ENCODE data around the gene CAPZA1. TPM values are rescaled to one million over a fixed set of nuclear protein-coding genes. Genes with fewer than 3 reads are reported as not detected.
A peak's percentile ranks its signal among the peaks of the same experiment; 100 is the strongest.

CAPZA1 gene
- polyA plus RNA-seq, 6 donors from 2014 or later = 202 to 291 (median 254) TPM

GRCh38 chr1:112701227-112702066, 81.8 kb downstream of the CAPZA1 start:
- H3K4me1 Mint-ChIP-seq = peaks cover 56 to 87% (median 71%) of the 10 kb centered on the region in 3 donors
- H3K9me3 Mint-ChIP-seq = no peaks in the 10 kb centered on the region
- peak; percentile 9 to 11 for ATAC-seq (ENCODE audit: low read depth in 2 of 2)

DNA sequence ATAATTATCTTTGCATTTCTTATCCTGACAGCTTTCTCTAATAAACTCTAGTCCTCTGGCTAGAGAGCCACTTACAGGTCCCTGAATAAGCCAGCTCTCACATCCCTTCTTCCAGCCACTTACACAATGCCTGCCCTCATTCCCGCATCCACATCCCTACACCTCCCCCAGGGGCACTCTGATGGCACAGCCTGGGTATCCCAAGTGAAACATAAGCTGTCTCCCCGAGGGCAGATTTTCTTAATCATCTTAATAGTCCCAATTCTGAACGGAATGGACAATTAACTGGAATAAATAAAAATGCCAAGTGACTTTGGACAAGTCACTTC, 82.4 kb downstream of the CAPZA1 start:
- Mint-ChIP-seq H3K4me3 (peak overlapping the region in 7 of 8 donors; percentile 20 to 89 (median 56)), H3K9me3 (no peaks in the 10 kb centered on the region), H3K27ac (peak overlapping the region; percentile 62 to 96 (median 88)), H3K36me3 (no peaks in the 10 kb centered on the region), H3K27me3 (no peaks in the 10 kb centered on the region), H3K4me1 (peaks cover 57 to 85% (median 73%) of the 10 kb centered on the region in 3 donors)
- ATAC-seq (ENCODE audit: low read depth in 2 of 2) (no peak), DNase-seq (no peak)

More at GRCh38 chr1:112701227-112702066, 81.8 kb downstream of the CAPZA1 start:
- no peaks in the 10 kb centered on the region for H3K27me3 Mint-ChIP-seq
- no peak for DNase-seq
- H3K4me3 Mint-ChIP-seq = peak overlapping the region in 7 of 8 donors; percentile 20 to 89 (median 81)
- peak overlapping the region; percentile 83 to 96 (median 92) for H3K27ac Mint-ChIP-seq
- no peaks in the 10 kb centered on the region for H3K36me3 Mint-ChIP-seq

DNA sequence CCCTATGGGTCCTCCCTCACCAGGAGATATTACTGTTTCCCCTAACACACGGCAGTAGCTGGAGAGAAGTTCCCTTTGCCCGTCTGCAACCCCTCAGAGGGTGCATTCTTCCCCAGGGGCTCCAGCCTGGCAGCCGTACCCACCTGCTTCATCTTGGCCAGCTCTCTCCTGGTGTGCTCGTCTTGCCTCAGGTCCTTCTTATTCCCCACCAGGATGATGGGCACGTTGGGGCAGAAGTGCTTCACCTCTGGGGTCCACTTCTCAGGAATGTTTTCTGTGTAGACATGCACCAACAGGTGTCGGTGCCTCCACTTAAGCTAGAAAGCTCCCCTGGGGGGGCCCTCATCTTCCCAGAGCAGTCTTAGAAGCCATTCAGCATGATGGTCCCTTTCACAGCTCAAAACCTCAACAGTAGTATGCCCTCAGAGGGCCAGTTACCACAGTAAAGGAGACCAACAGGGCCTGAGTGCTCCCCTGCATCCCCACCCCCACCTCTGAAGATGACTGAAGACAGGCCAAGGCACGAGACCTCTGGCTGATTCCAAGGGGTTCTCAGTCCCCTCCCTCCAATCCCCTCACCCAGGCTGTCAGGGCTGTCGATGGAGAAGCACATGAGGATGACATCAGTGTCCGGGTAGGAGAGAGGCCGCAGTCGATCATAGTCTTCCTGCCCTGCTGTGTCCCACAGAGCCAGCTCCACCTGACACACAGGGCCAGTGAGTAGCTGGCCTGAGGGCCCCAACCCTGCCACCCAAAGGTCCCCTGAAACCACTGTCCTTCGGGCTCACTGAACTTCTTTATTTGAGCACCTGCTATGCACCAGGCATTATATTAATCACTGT, 83.0 kb downstream of the CAPZA1 start:
- H3K27me3 Mint-ChIP-seq = no peaks in the 10 kb centered on the region
- H3K4me3 Mint-ChIP-seq = peak overlapping the region in 7 of 8 donors; percentile 28 to 89 (median 56)
- no peak for DNase-seq
- ATAC-seq (ENCODE audit: low read depth in 2 of 2) = no peak
- peak overlapping the region; percentile 14 to 83 (median 74) for H3K27ac Mint-ChIP-seq
- no peaks in the 10 kb centered on the region for H3K36me3 Mint-ChIP-seq
- H3K9me3 Mint-ChIP-seq = no peaks in the 10 kb centered on the region
- peaks cover 61 to 84% (median 78%) of the 10 kb centered on the region in 3 donors for H3K4me1 Mint-ChIP-seq

GRCh38 chr1:112703706-112704105, 84.1 kb downstream of the CAPZA1 start:
- H3K4me1 Mint-ChIP-seq = peaks cover 66 to 83% (median 82%) of the 10 kb centered on the region in 3 donors
- H3K4me3 Mint-ChIP-seq = peak overlapping the region in 2 of 8 donors; percentile 10 to 48
- H3K36me3 Mint-ChIP-seq = no peaks in the 10 kb centered on the region
- peak overlapping the region in 4 of 6 donors; percentile 44 to 71 (median 61) for H3K27ac Mint-ChIP-seq
- DNase-seq (no peak), ATAC-seq (ENCODE audit: low read depth in 2 of 2) (no peak)
- no peaks in the 10 kb centered on the region for H3K27me3 Mint-ChIP-seq
- H3K9me3 Mint-ChIP-seq = no peaks in the 10 kb centered on the region

GRCh38 chr1:112704391-112704933, 84.8 kb downstream of the CAPZA1 start:
- no peaks in the 10 kb centered on the region for H3K27me3 Mint-ChIP-seq
- ATAC-seq (ENCODE audit: low read depth in 2 of 2) (no peak), DNase-seq (no peak)
- H3K27ac Mint-ChIP-seq = peak overlapping the region in 4 of 6 donors; percentile 62 to 91 (median 76)
- no peaks in the 10 kb centered on the region for H3K9me3 Mint-ChIP-seq
- peak overlapping the region in 7 of 8 donors; percentile 24 to 92 (median 84) for H3K4me3 Mint-ChIP-seq
- H3K4me1 Mint-ChIP-seq = peaks cover 61 to 76% (median 74%) of the 10 kb centered on the region in 3 donors
- no peaks in the 10 kb centered on the region for H3K36me3 Mint-ChIP-seq

DNA sequence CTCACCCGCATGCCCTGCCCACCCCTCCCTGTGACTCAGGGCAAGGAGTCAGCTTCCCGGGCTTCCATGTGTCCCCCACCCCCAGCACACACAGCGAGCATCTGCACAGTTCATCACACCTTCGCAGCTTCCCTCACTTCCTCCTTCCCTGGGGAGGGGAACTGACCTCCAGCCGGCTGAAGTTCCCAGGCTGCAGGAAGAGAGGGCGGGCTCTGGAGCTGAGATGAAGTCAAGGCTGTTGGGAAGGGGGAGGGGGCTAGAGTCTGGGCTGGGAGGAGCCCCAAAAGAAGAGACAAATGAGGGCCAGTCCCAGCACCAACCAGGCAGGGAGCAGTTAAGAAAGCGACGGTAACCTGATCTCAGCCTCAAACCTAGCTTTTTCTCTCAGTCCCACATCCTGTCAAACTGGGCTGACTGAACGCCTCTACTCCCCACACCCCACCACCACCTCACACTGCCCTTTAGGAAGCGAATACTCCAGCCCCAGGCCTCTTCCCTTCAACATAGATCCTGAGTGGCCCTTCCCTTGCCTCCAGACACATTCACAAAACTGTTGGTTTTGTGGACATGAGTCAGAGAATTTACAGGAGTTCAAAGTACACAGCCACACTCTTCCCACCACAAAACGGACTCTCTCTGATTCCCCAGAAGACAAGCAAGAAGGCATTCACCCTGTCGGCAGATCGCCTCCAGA, 85.4 kb downstream of the CAPZA1 start:
- peak overlapping the region; percentile 65 to 92 (median 84) for H3K4me3 Mint-ChIP-seq
- H3K27me3 Mint-ChIP-seq = no peaks in the 10 kb centered on the region
- no peaks in the 10 kb centered on the region for H3K9me3 Mint-ChIP-seq
- H3K36me3 Mint-ChIP-seq = no peaks in the 10 kb centered on the region
- DNase-seq (no peak), ATAC-seq (ENCODE audit: low read depth in 2 of 2) (peak; percentile 33 to 45)
- H3K4me1 Mint-ChIP-seq = peaks cover 55 to 70% (median 68%) of the 10 kb centered on the region in 3 donors
- peak overlapping the region in 5 of 6 donors; percentile 63 to 91 (median 77) for H3K27ac Mint-ChIP-seq

DNA sequence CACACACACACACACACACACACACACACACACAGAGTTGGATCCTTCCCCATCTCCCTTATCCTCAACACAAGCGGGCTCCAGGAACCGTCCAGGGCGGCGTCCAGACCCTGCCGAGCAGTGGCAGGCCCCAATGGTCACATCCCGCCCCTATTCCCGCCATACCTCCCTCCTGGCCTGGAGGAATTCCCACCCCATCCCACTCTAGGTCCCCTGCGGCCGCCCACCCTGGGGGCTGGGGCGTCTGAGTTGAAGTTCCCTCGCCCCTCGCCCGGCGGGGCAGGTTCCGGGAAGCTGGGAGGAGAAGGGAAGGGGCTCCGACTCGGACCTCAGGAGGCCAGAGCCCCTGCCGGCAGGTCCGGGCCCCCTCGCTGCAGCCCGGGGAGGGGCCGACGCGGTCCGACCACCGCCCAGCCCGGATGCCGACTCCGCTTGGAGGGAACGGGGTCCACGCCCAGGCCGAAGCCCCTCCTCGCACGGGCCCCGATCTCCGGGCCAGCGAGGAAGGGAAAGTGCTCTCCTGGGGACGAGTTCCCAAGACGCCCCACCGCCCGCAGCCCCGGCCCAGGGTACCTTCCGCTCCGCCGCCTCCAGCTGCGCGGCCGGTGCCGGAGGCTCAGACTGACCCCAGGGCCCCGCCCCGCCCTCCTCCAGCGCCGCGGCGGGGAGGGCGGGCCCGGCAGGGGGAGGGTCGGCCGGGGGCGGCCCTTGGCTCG, 87.0 kb downstream of the CAPZA1 start, which contains the start of gene RHOC:
Gene RHOC, minus strand, starts transcription at position 623 of the 716 bp plus-strand sequence. CDS start 3,328 bp downstream, outside the sequence.
- Mint-ChIP-seq H3K27ac (peak within 1 kb of the TSS; percentile 37 to 92 (median 80)), H3K4me3 (peak within 1 kb of the TSS; percentile 83 to 94 (median 90))

DNA sequence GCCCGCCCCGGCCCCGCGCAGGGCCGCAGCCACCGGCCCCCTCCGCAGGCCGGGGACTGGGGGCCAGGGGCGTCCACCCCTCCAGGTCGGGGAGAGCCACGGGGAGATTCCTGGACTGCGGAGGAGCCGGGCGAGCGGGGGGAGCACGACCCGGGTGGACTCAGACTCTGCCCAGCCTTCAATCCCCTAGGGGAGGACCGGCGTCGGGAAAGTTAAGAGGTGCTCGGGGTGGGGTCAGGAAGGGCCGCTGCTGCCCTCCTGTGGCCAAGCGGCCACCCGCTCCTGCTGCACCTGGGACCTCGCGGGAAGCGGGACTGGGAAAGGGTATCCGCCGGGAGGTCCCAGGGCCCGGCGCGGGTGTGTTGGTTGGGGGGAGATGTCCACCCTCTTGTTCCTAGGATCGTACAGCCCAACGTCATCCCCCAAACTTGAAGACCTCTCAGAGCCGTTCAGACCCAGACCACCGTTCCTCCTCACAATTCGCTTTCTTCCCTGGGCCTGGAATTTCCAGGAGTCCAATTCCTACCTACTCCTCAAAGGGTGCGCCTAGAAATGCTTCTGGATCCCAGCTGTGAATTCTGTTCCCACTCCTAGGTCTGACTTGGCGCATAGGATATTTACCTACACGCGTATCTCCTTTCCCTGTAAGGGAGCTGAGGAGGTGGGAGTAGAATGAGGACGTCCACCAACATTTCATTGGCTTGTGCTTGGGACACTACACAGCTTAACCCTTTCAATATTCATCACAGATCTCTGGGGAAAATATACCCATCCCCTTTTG, 87.8 kb downstream of the CAPZA1 start:
- peak; percentile 70 to 71 for ATAC-seq (ENCODE audit: low read depth in 2 of 2)
- Mint-ChIP-seq H3K4me1 (peaks cover 36 to 46% (median 45%) of the 10 kb centered on the region in 3 donors), H3K27ac (peak overlapping the region in 3 of 6 donors; percentile 37 to 82 (median 80))

More for the DNA sequence above, 87.0 kb downstream of the CAPZA1 start, which contains the start of gene RHOC:
- DNase-seq (peak; percentile 50), ATAC-seq (ENCODE audit: low read depth in 2 of 2) (peak; percentile 54 to 69)
- no peaks in the 10 kb centered on the region for H3K9me3 Mint-ChIP-seq
- no peaks in the 10 kb centered on the region for H3K36me3 Mint-ChIP-seq
- peaks cover 39 to 54% (median 52%) of the 10 kb centered on the region in 3 donors for H3K4me1 Mint-ChIP-seq
- no peaks in the 10 kb centered on the region for H3K27me3 Mint-ChIP-seq

DNA sequence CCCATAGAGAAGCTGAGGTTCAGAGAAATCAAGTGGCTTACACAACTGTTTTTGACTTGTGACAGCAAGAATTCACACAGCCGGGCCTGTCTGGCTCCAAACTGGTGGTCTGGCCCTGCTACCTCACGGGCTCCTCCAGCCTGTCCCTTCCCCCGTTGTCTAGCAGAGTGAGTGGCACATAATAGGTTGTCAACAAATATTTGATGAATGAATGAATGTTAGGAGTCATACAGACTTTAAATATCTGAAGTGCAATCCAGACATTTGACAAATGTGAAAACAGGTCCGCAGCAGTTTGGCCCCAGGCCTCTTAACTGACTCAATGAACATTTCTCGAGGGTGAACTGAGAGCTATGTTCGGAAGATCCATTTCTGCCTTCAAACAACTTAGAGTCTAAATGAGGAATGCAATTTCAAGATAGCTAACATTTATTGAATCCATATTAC, 88.4 kb downstream of the CAPZA1 start:
- peak overlapping the region in 3 of 6 donors; percentile 37 to 82 (median 49) for H3K27ac Mint-ChIP-seq
- DNase-seq (no peak), ATAC-seq (ENCODE audit: low read depth in 2 of 2) (no peak)
- peak overlapping the region; percentile 47 to 94 (median 88) for H3K4me3 Mint-ChIP-seq
- H3K9me3 Mint-ChIP-seq = no peaks in the 10 kb centered on the region
- H3K36me3 Mint-ChIP-seq = no peaks in the 10 kb centered on the region
- no peaks in the 10 kb centered on the region for H3K27me3 Mint-ChIP-seq
- H3K4me1 Mint-ChIP-seq = peaks cover 31 to 40% (median 39%) of the 10 kb centered on the region in 3 donors

More for the DNA sequence above, 87.8 kb downstream of the CAPZA1 start:
- H3K27me3 Mint-ChIP-seq = no peaks in the 10 kb centered on the region
- peak overlapping the region; percentile 83 to 94 (median 89) for H3K4me3 Mint-ChIP-seq
- H3K9me3 Mint-ChIP-seq = no peaks in the 10 kb centered on the region
- DNase-seq = peak; percentile 55
- H3K36me3 Mint-ChIP-seq = no peaks in the 10 kb centered on the region

GRCh38 chr1:112708489-112708888, 88.9 kb downstream of the CAPZA1 start:
- Mint-ChIP-seq H3K36me3 (no peaks in the 10 kb centered on the region), H3K4me3 (peak overlapping the region in 3 of 8 donors; percentile 20 to 91 (median 87)), H3K4me1 (peaks cover 33 to 40% (median 38%) of the 10 kb centered on the region in 3 donors), H3K9me3 (no peaks in the 10 kb centered on the region), H3K27ac (peak overlapping the region in 3 of 6 donors; percentile 37 to 75 (median 54)), H3K27me3 (no peaks in the 10 kb centered on the region)
- no peak for DNase-seq
- no peak for ATAC-seq (ENCODE audit: low read depth in 2 of 2)

DNA sequence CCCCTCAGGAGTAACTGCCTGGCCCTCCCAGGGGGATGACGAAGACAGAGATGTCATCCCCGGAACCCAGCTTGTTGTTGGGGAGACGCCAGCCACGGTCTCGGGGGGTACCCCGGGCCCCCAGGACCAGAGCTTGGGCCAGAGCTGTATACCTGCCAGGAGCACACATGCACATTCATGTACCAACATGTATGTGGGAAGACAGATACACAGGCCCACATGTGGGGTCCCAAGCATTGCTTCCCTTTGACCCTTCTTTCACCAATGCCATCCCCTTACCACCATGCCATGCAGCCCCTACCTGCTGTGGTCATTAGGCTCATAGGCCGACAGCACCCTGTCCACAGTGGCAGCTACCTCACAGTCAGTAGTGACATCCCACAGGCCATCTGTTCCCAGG, 90.5 kb downstream of the CAPZA1 start:
- no peak for ATAC-seq (ENCODE audit: low read depth in 2 of 2)
- Mint-ChIP-seq H3K36me3 (no peaks in the 10 kb centered on the region), H3K4me1 (peaks cover 32 to 42% (median 37%) of the 10 kb centered on the region in 3 donors), H3K27me3 (no peaks in the 10 kb centered on the region), H3K4me3 (peak overlapping the region in 1 of 8 donors; percentile 23), H3K27ac (no peak overlapping the region), H3K9me3 (no peaks in the 10 kb centered on the region)
- no peak for DNase-seq

All from naive B cell (primary cell).